Heart left ventricle (tissue), 16 donors: ENCODE measurements around the gene NKIRAS2. TPM values are rescaled to one million over a fixed set of nuclear protein-coding genes. Genes with fewer than 3 reads are reported as not detected.

Experiments used
- ATAC-seq, 4 donors: fragments of 200-7000 bp; cut with Tn5 transposase; one replicate each; pipeline ENCODE4 v1.9.1; 2020 to 2022; ENCODE audit warnings: moderate library complexity in 4 of 4, mild to moderate bottlenecking in 3 of 4, moderate number of reproducible peaks in 1 of 4
- DNase-seq, 5 donors: peaks; one replicate each; pipeline ENCODE4 v3.0.0-alpha.2; 2020
- H3K27ac ChIP-seq, 12 donors: fragments of 200-600 bp; sonication (generic) in 4 of 12; one replicate each; pipeline versions ENCODE4 v1.5.0 to v1.8.0; 2016 to 2022; ENCODE audit warnings: mild to moderate bottlenecking in 2 of 12
- H3K27me3 ChIP-seq, 9 donors: fragments of 200-600 bp; sonication (generic) in 2 of 9; one replicate each; pipeline versions ENCODE4 v1.5.1 to v1.8.0; 2016 to 2022; ENCODE audit warnings: mild to moderate bottlenecking in 3 of 9
- H3K36me3 ChIP-seq, 9 donors: fragments of 200-600 bp; sonication (generic) in 2 of 9; one replicate each; pipeline versions ENCODE4 v1.5.0 to v1.8.0; 2018 to 2022; ENCODE audit warnings: mild to moderate bottlenecking in 2 of 9
- H3K4me1 ChIP-seq, 12 donors: fragments of 200-600 bp; sonication (generic) in 4 of 12; one replicate each; pipeline versions ENCODE4 v1.5.0 to v1.8.0; 2016 to 2022; ENCODE audit warnings: mild to moderate bottlenecking in 3 of 12
- H3K4me3 ChIP-seq, 12 donors: fragments of 200-600 bp; sonication (generic) in 4 of 12; one replicate each; pipeline versions ENCODE4 v1.5.0 to v1.8.0; 2017 to 2022; ENCODE audit warnings: mild to moderate bottlenecking in 9 of 12, moderate library complexity in 4 of 12
- H3K9me3 ChIP-seq, 12 donors: fragments of 200-600 bp; sonication (generic) in 4 of 12; one replicate each; pipeline versions ENCODE4 v1.5.0 to v1.8.0; 2016 to 2022; ENCODE audit warnings: mild to moderate bottlenecking in 1 of 12
- CTCF ChIP-seq, 12 donors: fragments of 200-600 bp; sonication (generic) in 4 of 12; IDR thresholded peaks; one replicate each; pipeline versions ENCODE4 v1.5.0 to v1.8.0; 2018 to 2022; ENCODE audit warnings: antibody characterized with exemption in 12 of 12, mild to moderate bottlenecking in 5 of 12
- POLR2A ChIP-seq, 2 donors: fragments of 450-650 bp; IDR thresholded peaks; one replicate each; pipeline ENCODE4 v1.6.1; 2017; ENCODE audit warnings: antibody characterized with exemption in 2 of 2, mild to moderate bottlenecking in 2 of 2, moderate library complexity in 2 of 2
- WGBS, 4 donors: extraction: QIAGEN DNeasy Blood & Tissue Kit in 2 of 4; methylation state at CpG; one replicate each; pipeline versions ENCODE4 v1.1.5 to v1.1.7; 2013 to 2018; 5-methylcytosine and 5-hydroxymethylcytosine counted together
- intact Hi-C, 10 donors: fragments of 100-400 bp; cut with DNase I; formaldehyde crosslinking; loops; one replicate each; pipeline versions ENCODE4 v1.11.1 to v1.14.2; 2022
- polyA plus RNA-seq, 2 donors: library from polyadenylated mRNA; stranded (reverse); fragments of 200-250 nt; gene quantifications; one replicate each; pipeline ENCODE4 v1.2.3, GENCODE V29; 2013
- total RNA-seq, 9 donors: library from RNA; depleted of rRNA in 2 of 9; stranded (reverse); fragments of >200 nt in 2 of 9; fragmentation: NEBNext Ultra II Directional in 3 of 9; extraction: Animal tissue kit (Norgen Biotek cat#: 25700) in 3 of 9; gene quantifications; one replicate each; pipeline versions ENCODE4 v1.1.0 to v1.2.4, GENCODE V29; 2016 to 2023
- donor health status: ischemic (EF 13 %, LVEDD 7.1; RV severe dilation, severe dysfunction).
- donor health status: healthy with polysubstance abuse.
- donor health status: DM: no; HTN: yes; CAD: no.
- donor health status: DM: no; HTN: no; CAD: no.
- donor health status: ischemic (EF 25% LVEDD 6.9; RV normal size, moderate dysfunction).
- donor health status: ischemic (EF 25% LVEDD 5.7; RV mildly dilated, moderate dysfunction).
- donor health status: healthy.
- donor health status: DM: yes; HTN: yes; CAD: no.
- donor health status: ischemic (EF 35%, LVEDD 5.7; RV mildly dilated, moderate dysfunction).
- donor health status: nonischemic (EF 11% LVEDD 7.7; RV severe dilation, severe dysfunction).
- donor health status: DM: yes; HTN: yes; CAD: no.
- donor health status: PGD.
- donor health status: ischemic (EF 29% LVEDD 5.4; RV normal size, mild dysfunction).
- donor health status: nonischemic (EF 23%, LVEDD 6.1; RV moderate dilation, normal function).

The NKIRAS2 gene
- total and polyA plus RNA-seq, 11 donors = 50.6 to 78.9 (median 55.9) TPM

- WGBS, 4 donors = 85 to 89% (median 86%) methylated on average over 4 of the region's 4 CpGs
These were observed 40.3 kb downstream of the NKIRAS2 start for GRCh38 chr17:42060231-42060630.

GRCh38 chr17:42061646-42062487 is 42.0 kb downstream of the NKIRAS2 start:
- H3K4me1 ChIP-seq = peaks cover 0 to 9% (median 2%) of the 10 kb centered on the region in 12 donors

More at GRCh38 chr17:42060231-42060630, 40.3 kb downstream of the NKIRAS2 start:
- intact Hi-C loops = loop anchor here in 2 of 10 donors (10.0 kb wide), 3 partner anchors 55 to 125 kb away; partner anchors contain the start of genes CNP (in 1 of the 2), DHX58 (in 1 of the 2), HCRT (in 1 of the 2) and KCNH4 (in 1 of the 2)
- Histone ChIP-seq H3K27ac (no peak overlapping the region), H3K4me3 (no peak overlapping the region), H3K36me3 (no peaks in the 10 kb centered on the region), H3K4me1 (peaks cover 0 to 9% (median 2%) of the 10 kb centered on the region in 12 donors), H3K9me3 (no peaks in the 10 kb centered on the region), H3K27me3 (peaks cover 0 to 13% (median 3%) of the 10 kb centered on the region in 9 donors)
- no peak for TF ChIP-seq CTCF (IDR thresholded peaks at IDR 0.05)
- TF ChIP-seq POLR2A (IDR thresholded peaks at IDR 0.05) = no peak
- no peak for DNase-seq
- no peak for ATAC-seq

GRCh38 chr17:42062681-42063080 is 42.8 kb downstream of the NKIRAS2 start:
- 87 to 91% (median 89%) methylated on average over 13 to 14 of the region's 14 CpGs for WGBS, 4 donors
- DNase-seq = no peak

More at GRCh38 chr17:42061646-42062487, 42.0 kb downstream of the NKIRAS2 start:
- no peak for DNase-seq
- H3K9me3 ChIP-seq = no peaks in the 10 kb centered on the region
- intact Hi-C loops = loop anchor here in 2 of 10 donors (10.0 kb wide), 3 partner anchors 53 to 123 kb away; partner anchors contain the start of genes CNP (in 1 of the 2), DHX58 (in 1 of the 2), HCRT (in 1 of the 2) and KCNH4 (in 1 of the 2)
- H3K36me3 ChIP-seq = no peaks in the 10 kb centered on the region
- no peak overlapping the region for H3K4me3 ChIP-seq
- TF ChIP-seq CTCF (IDR thresholded peaks at IDR 0.05) (no peak), POLR2A (IDR thresholded peaks at IDR 0.05) (no peak)
- WGBS, 4 donors = 68 to 81% (median 71%) methylated on average over 4 to 5 of the region's 5 CpGs
- H3K27me3 ChIP-seq = peaks cover 0 to 4% (median 0%) of the 10 kb centered on the region in 9 donors
- H3K27ac ChIP-seq = no peak overlapping the region
- no peak for ATAC-seq

More at GRCh38 chr17:42062681-42063080, 42.8 kb downstream of the NKIRAS2 start:
- Histone ChIP-seq H3K27me3 (peaks cover 0 to 4% (median 0%) of the 10 kb centered on the region in 9 donors), H3K27ac (no peak overlapping the region), H3K36me3 (no peaks in the 10 kb centered on the region), H3K4me1 (peaks cover 0 to 10% (median 2%) of the 10 kb centered on the region in 12 donors), H3K4me3 (no peak overlapping the region), H3K9me3 (no peaks in the 10 kb centered on the region)
- TF ChIP-seq POLR2A (IDR thresholded peaks at IDR 0.05) (no peak), CTCF (IDR thresholded peaks at IDR 0.05) (no peak)
- intact Hi-C loops = loop anchor here in 2 of 10 donors (10.0 kb wide), 3 partner anchors 52 to 122 kb away; partner anchors contain the start of genes CNP (in 1 of the 2), DHX58 (in 1 of the 2), HCRT (in 1 of the 2) and KCNH4 (in 1 of the 2)
- no peak for ATAC-seq
